HCT116 (cell line): ENCODE data around the gene ELOVL3. TPM values are rescaled to one million over a fixed set of nuclear protein-coding genes. Genes with fewer than 3 reads are reported as not detected.

Experiments used
- ATAC-seq: fragments of 200-7000 bp; cut with Tn5 transposase; 2 replicates; pipeline ENCODE4 v1.9.1; 2020; ENCODE audit warnings: mild to moderate bottlenecking, moderate library complexity
- BruUV-seq: library from RNA; stranded (reverse); fragments of 400-500 nt; replicated peaks from 2 replicates; lab custom pipeline; 2021; lab: Mats Ljungman, UMichigan
- CTCF ChIA-PET: fragments of 300-600 bp; sonication (Branson Sonifier 250); formaldehyde crosslinking; loops from one replicate; lab custom pipeline; 2021; ENCODE audit warnings: antibody characterized with exemption; lab: Charles Lee
- POLR2A ChIA-PET: fragments of 300-600, 350-600 bp; sonication (Branson Sonifier 250); formaldehyde crosslinking; loops from one replicate; lab custom pipeline; 2021; ENCODE audit warnings: antibody characterized with exemption; lab: Charles Lee
- RAD21 ChIA-PET, 2 experiments: fragments of 300-600 bp; sonication (Branson Sonifier 250); formaldehyde crosslinking; loops; one replicate each; lab custom pipeline; 2023; ENCODE audit warnings: low total read pairs in 2 of 2; ENCODE audit not compliant: uncharacterized antibody in 2 of 2, unreplicated experiment in 2 of 2, low non-redundant PET in 1 of 2; lab: Charles Lee
- DNase-seq: peaks from one replicate; pipeline ENCODE4 v3.0.0-alpha.2; 2010; ENCODE audit warnings: low read depth, low spot score
- H2AFZ ChIP-seq: fragments of 200-600 bp; shearing (Covaris generic), sonication (generic); 2 replicates; pipeline ENCODE4 v1.6.1; 2017; ENCODE audit warnings: low read depth, mixed run types, mixed read lengths, antibody characterized with exemption, low read length; ENCODE audit not compliant: poor library complexity, severe bottlenecking
- H3K27ac ChIP-seq: 2 replicates; pipeline ENCODE4 v1.5.1; 2012; ENCODE audit warnings: low read depth, low read length
- H3K27me3 ChIP-seq: fragments of 200-600 bp; sonication (generic); 2 replicates; pipeline ENCODE4 v1.6.1; 2016; ENCODE audit warnings: mixed run types, low read length, mixed read lengths; ENCODE audit not compliant: insufficient read depth
- H3K36me3 ChIP-seq, 2 experiments: fragments of 200-500 bp in 1 of 2; fragments of 200-600 bp in 1 of 2; sonication (Bioruptor generic) in 1 of 2; sonication (generic) in 1 of 2; 2 replicates each; pipeline versions ENCODE4 v1.5.1 to v1.6.1; 2014 to 2016; ENCODE audit warnings: low read length in 2 of 2, inconsistent platforms in 1 of 2, mixed read lengths in 1 of 2, mixed run types in 1 of 2; ENCODE audit not compliant: insufficient read depth in 2 of 2, control insufficient read depth in 1 of 2
- H3K4me1 ChIP-seq, 2 experiments: fragments of 200-600 bp in 1 of 2; sonication (generic) in 1 of 2; 2 replicates each; pipeline versions ENCODE4 v1.5.1 to v1.6.1; 2012 to 2017; ENCODE audit warnings: low read length in 2 of 2, inconsistent platforms in 1 of 2, mild to moderate bottlenecking in 1 of 2, mixed read lengths in 1 of 2, mixed run types in 1 of 2, moderate library complexity in 1 of 2; ENCODE audit not compliant: insufficient read depth in 2 of 2, control insufficient read depth in 1 of 2
- H3K4me2 ChIP-seq: fragments of 200-600 bp; sonication (generic); 2 replicates; pipeline ENCODE4 v1.6.1; 2017; ENCODE audit warnings: mixed run types, low read length, mixed read lengths
- H3K4me3 ChIP-seq, 2 experiments: fragments of 200-600 bp in 1 of 2; sonication (generic) in 1 of 2; replicated peaks in 1 of 2; 2 replicates each; pipeline ENCODE4 v1.5.1; 2011 to 2016; ENCODE audit warnings: low read length in 2 of 2, control low read depth in 1 of 2, low read depth in 1 of 2, mild to moderate bottlenecking in 1 of 2, mixed read lengths in 1 of 2, mixed run types in 1 of 2
- H3K79me2 ChIP-seq: fragments of 200-600 bp; sonication (generic); 2 replicates; pipeline ENCODE4 v1.6.1; 2017; ENCODE audit warnings: mild to moderate bottlenecking, mixed run types, low read length, moderate library complexity, mixed read lengths; ENCODE audit not compliant: insufficient read depth
- H3K9ac ChIP-seq: fragments of 200-600 bp; sonication (generic); 2 replicates; pipeline ENCODE4 v1.6.1; 2016; ENCODE audit warnings: low read length, mixed read lengths
- H3K9me2 ChIP-seq: fragments of 200-600 bp; sonication (generic), shearing (Covaris generic); 2 replicates; pipeline ENCODE4 v1.6.1; 2017; ENCODE audit warnings: mixed run types, mild to moderate bottlenecking, moderate library complexity; ENCODE audit not compliant: insufficient read depth
- H3K9me3 ChIP-seq, 2 experiments: fragments of 200-500 bp in 1 of 2; fragments of 200-600 bp in 1 of 2; sonication (Bioruptor generic) in 1 of 2; sonication (generic) in 1 of 2; 2 replicates each; pipeline ENCODE4 v1.6.1; 2014 to 2017; ENCODE audit warnings: low read length in 2 of 2, mixed read lengths in 2 of 2, inconsistent platforms in 1 of 2, low read depth in 1 of 2, mild to moderate bottlenecking in 1 of 2, mixed run types in 1 of 2, moderate library complexity in 1 of 2; ENCODE audit not compliant: control insufficient read depth in 1 of 2, insufficient read depth in 1 of 2
- H4K20me1 ChIP-seq: fragments of 200-600 bp; sonication (generic), shearing (Covaris generic); 2 replicates; pipeline ENCODE4 v1.6.1; 2017; ENCODE audit warnings: mixed run types, mild to moderate bottlenecking, moderate library complexity; ENCODE audit not compliant: insufficient read depth
- CTCF ChIP-seq, 3 experiments: fragments of 200-600 bp in 1 of 3; sonication (generic) in 1 of 3; IDR thresholded peaks in 2 of 3; conservative IDR thresholded peaks in 1 of 3; 2 replicates each; pipeline ENCODE4 v1.5.1; 2012 to 2017; ENCODE audit warnings: low read depth in 2 of 3, low read length in 2 of 3, antibody characterized with exemption in 1 of 3, borderline replicate concordance in 1 of 3, control low read depth in 1 of 3, mild to moderate bottlenecking in 1 of 3, mixed read lengths in 1 of 3, mixed run types in 1 of 3, moderate library complexity in 1 of 3; ENCODE audit not compliant: insufficient read depth in 1 of 3
- POLR2AphosphoS5 ChIP-seq: IDR thresholded peaks from 2 replicates; pipeline ENCODE4 v1.6.1; 2011; ENCODE audit warnings: mild to moderate bottlenecking, low read depth, low read length, moderate library complexity
- SP1 ChIP-seq: IDR thresholded peaks from 2 replicates; pipeline ENCODE4 v1.6.1; 2012; ENCODE audit warnings: low read depth
- YY1 ChIP-seq: IDR thresholded peaks from 2 replicates; pipeline ENCODE4 v1.6.1; 2011; ENCODE audit warnings: low read length, low read depth, moderate library complexity, mild to moderate bottlenecking; ENCODE audit not compliant: insufficient replicate concordance; ENCODE audit errors: extremely low read depth
- ZFX ChIP-seq: fragments of 450-650 bp; IDR thresholded peaks from 2 replicates; pipeline ENCODE4 v1.6.1; 2017
- intact Hi-C: fragments of 100-400 bp; cut with micrococcal nuclease; formaldehyde crosslinking; loops from 2 replicates; pipeline ENCODE4 v1.10.0; 2022
- total RNA-seq: library from RNA; stranded (reverse); gene quantifications from one replicate; pipeline ENCODE4 v1.2.1, GENCODE V29; 2021; ENCODE audit not compliant: unreplicated experiment

ELOVL3 gene
- total RNA-seq, 1 experiment from 2014 or later: 5.5 TPM

DNA sequence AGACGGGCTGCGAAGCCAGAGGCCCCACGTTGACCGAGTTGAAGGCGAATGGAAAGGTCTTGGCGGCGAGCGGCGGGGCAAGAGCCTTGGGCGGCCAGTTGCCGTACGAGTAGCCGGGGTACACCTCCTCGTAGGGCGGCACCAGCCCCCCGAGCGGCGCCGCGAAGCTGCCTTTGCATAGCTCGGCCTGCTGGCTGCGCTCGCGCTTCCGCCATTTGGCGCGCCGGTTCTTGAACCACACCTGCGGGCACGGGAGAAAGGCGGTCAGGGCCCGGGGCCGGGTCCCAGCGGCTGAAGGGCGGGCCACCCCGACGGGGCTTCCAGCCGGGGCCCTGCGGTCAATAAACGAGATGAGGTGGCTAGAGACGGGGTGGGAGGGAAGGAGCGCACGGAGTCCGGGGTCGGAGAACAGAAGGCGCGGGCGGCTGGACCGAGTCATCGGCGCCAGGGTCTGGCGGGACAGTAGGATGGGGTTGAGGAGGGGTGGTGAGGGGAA lies 4.8 kb downstream of the ELOVL3 start:
- H3K9ac ChIP-seq: peak overlapping the region; percentile 71
- no peaks in the 10 kb centered on the region for H3K36me3 ChIP-seq
- no TSS peak for BruUV-seq
- H3K4me1 ChIP-seq: peaks cover 14 to 45% of the 10 kb centered on the region in 2 experiments
- peak; percentile 33 for ATAC-seq
- ChIA-PET POLR2A (interaction anchor here (0.6 to 3.5 kb wide), 13 partner anchors 10 to 272 kb away, joined by 3 to 28 read pairs (median 8); partner anchors contain the start of genes ACTR1A, FBXL15, GBF1 and NFKB2), RAD21 (interaction anchor here (0.6 to 3.5 kb wide), 24 partner anchors 9 to 353 kb away, joined by 3 to 57 read pairs (median 4); partner anchors contain the start of genes FBXL15 (in 1 of the 2), GBF1 (in 1 of the 2), NFKB2 (in 1 of the 2) and PITX3 (in 1 of the 2)), CTCF (interaction anchor here (0.8 to 12.6 kb wide), 51 partner anchors 10 to 628 kb away, joined by 3 to 625 read pairs (median 8); partner anchors contain the start of genes ACTR1A, C10orf95, FBXL15 and GBF1)
- H3K79me2 ChIP-seq: no peaks in the 10 kb centered on the region; the same call in 1 of the 2 replicates
- H3K4me3 ChIP-seq: peak overlapping the region; percentile 63 to 82
- no peaks in the 10 kb centered on the region for H3K27me3 ChIP-seq
- no peaks in the 10 kb centered on the region for H3K9me2 ChIP-seq
- H3K4me2 ChIP-seq: peak overlapping the region; percentile 97
- peak overlapping the region; percentile 75 for H3K27ac ChIP-seq
- intact Hi-C loops: loop anchor here (1.0 to 5.0 kb wide), 8 partner anchors 116 to 352 kb away; partner anchors contain the start of gene NFKB2
- peak; percentile 31 for DNase-seq
- TF ChIP-seq YY1 (peak; percentile 80), CTCF (IDR thresholded peaks at IDR 0.05 in 2 of 3, conservative IDR thresholded peaks at IDR 0.05 in 1 of 3; ENCODE audit: borderline replicate concordance in 1 of 3, insufficient read depth in 1 of 3, low read depth in 2 of 3, low read length in 2 of 3) (peak in 2 of 3 experiments; percentile 58 to 62; a peak in 4 of 6 replicates), SP1 (no peak), POLR2AphosphoS5 (no peak), ZFX (peak; percentile 72; the same call in 1 of the 2 replicates)
- no peak overlapping the region for H2AFZ ChIP-seq
- no peaks in the 10 kb centered on the region for H4K20me1 ChIP-seq
- H3K9me3 ChIP-seq: no peaks in the 10 kb centered on the region
